ENCODE data around the gene CXCL11.
"Not testable (repeated sequence)": the region's sequence is repeated elsewhere in the genome, so short reads cannot be mapped to it uniquely, and the experiment has no call there.

DNA sequence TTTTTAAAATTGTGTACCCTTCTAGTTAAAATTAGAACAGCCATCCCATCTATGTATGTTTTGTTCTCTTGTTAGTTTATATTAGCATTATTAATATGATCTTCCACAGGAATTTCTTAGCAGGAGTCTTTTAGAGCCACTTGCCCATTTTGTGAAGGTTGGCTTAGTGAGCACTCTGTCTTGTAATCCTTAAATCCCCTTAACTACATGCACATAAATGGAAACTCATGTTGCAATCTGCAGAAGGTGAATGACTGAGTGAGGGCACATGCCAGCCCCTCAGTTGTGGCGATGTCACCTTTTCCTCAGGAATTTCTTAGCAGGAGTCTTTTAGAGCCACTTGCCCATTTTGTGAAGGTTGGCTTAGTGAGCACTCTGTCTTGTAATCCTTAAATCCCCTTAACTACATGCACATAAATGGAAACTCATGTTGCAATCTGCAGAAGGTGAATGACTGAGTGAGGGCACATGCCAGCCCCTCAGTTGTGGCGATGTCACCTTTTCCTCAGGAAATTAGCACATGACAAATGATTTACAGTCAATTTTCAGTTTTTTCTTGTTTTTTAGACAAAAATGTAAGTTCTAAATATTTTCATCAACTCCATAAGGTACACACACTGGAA, 37.2 kb downstream of the CXCL11 start:
- TF ChIP-seq PAX5 (IDR thresholded peaks at IDR 0.05; ENCODE audit: insufficient read depth, low read length, severe bottlenecking); POLR2AphosphoS5 (IDR thresholded peaks at IDR 0.05; ENCODE audit: low read depth, low read length); POLR2A (IDR thresholded peaks at IDR 0.05; ENCODE audit: low read depth, low read length): not testable (repeated sequence)
